ENCODE results near the gene FAM114A1. TPM values are rescaled to one million over a fixed set of nuclear protein-coding genes. Genes with fewer than 3 reads are reported as not detected.
A peak's percentile ranks its signal among the peaks of the same experiment; 100 is the strongest.
"Not testable (repeated sequence)": the region's sequence is repeated elsewhere in the genome, so short reads cannot be mapped to it uniquely, and the experiment has no call there.

FAM114A1 gene
- total RNA-seq, 1 donor: 378 TPM

DNA sequence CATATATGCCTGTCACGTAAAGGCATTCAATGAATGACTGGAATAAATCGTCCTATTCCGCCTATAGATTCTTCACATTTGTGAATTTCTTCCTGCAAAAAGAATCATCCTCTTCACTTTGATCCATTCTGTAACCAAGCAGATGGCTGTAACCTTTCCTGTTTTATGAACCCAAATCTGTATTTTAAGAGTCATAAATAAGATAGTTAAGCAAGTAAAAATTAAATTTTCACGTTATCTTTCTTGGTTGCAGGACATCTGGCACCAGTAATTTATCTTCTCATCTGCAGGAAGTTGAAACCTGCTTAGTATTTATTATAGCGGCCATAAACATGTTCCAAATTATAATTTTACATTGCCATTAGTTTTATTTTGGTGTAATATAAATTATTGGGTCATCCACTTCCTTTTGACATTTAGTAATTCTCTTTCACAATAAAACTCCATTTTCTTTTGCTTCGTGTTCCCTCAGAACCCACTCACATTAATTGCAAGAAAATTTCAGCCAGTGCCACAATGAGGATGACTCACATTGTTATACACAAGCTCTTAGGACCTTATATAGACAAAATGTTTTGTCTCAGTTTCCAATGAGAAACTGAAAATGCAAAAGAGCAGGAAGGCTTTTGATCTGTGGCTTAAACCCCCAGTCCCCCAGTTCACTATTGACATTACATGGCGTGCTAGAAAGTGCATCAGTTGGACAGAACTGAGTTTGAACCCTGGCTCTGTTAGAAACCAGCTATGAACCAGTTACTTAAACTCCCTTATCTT, 113.5 kb downstream of the FAM114A1 start:
- DNase-seq (ENCODE audit: low read depth): peak; percentile 69
- TF ChIP-seq, protein P1, sequence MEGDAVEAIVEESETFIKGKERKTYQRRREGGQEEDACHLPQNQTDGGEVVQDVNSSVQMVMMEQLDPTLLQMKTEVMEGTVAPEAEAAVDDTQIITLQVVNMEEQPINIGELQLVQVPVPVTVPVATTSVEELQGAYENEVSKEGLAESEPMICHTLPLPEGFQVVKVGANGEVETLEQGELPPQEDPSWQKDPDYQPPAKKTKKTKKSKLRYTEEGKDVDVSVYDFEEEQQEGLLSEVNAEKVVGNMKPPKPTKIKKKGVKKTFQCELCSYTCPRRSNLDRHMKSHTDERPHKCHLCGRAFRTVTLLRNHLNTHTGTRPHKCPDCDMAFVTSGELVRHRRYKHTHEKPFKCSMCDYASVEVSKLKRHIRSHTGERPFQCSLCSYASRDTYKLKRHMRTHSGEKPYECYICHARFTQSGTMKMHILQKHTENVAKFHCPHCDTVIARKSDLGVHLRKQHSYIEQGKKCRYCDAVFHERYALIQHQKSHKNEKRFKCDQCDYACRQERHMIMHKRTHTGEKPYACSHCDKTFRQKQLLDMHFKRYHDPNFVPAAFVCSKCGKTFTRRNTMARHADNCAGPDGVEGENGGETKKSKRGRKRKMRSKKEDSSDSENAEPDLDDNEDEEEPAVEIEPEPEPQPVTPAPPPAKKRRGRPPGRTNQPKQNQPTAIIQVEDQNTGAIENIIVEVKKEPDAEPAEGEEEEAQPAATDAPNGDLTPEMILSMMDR (IDR thresholded peaks at IDR 0.05; ENCODE audit: insufficient read depth, low read length): no peak
- no peak overlapping the region for H3K4me3 ChIP-seq (ENCODE audit: low read depth, low read length)

- peak; percentile 21 for DNase-seq (ENCODE audit: low read depth)
- TF ChIP-seq, protein P1 (IDR thresholded peaks at IDR 0.05; ENCODE audit: insufficient read depth, low read length): no peak
- no peak overlapping the region for H3K4me3 ChIP-seq (ENCODE audit: low read depth, low read length)
These were observed 114.9 kb downstream of the FAM114A1 start for GRCh38 chr4:38982361-38983095.

- no peak overlapping the region for H3K4me3 ChIP-seq (ENCODE audit: low read depth, low read length)
- TF ChIP-seq, protein P1 (IDR thresholded peaks at IDR 0.05; ENCODE audit: insufficient read depth, low read length): no peak
- DNase-seq (ENCODE audit: low read depth): no peak
These were observed 115.7 kb downstream of the FAM114A1 start for GRCh38 chr4:38983291-38983690.

DNA sequence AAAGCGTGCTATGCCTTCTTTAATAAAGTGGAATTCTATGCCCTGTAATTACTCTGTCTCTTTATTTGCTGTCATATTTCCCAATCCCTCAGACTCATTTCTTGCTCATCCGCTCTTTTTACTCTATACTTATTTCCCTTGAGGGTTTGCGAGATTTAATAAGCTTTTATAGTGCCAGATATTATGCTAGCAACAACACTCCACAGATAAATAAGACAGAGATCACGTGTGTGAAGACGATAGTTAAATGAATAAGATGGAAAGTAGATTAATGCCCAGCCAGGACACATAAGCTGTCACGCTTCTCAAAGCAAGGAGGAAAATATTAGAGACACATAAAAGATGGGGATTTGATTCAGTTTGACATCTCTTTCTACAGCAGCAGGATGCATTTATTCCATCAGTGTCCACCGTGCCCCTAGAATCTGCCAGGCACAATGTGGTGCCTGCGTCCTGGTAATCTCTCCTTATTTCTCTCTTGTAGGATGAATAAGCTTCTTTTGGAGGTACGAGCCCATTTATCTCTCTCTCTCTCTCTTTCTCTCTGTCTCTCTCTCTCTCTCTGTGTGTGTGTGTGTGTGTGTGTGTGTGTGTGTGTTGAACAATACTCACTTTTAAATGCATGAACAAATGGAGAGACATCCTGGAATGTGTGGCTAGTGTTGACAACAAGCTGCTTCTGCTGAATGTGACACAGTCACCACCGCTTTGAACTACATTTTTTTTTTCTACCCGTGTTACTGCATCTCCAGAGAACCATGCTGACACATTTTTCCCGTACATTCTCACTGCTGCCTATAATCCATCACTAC, 116.4 kb downstream of the FAM114A1 start:
- no peak overlapping the region for H3K4me3 ChIP-seq (ENCODE audit: low read depth, low read length)
- DNase-seq (ENCODE audit: low read depth): peak; percentile 32
- TF ChIP-seq, protein P1 (IDR thresholded peaks at IDR 0.05; ENCODE audit: insufficient read depth, low read length): no peak

DNA sequence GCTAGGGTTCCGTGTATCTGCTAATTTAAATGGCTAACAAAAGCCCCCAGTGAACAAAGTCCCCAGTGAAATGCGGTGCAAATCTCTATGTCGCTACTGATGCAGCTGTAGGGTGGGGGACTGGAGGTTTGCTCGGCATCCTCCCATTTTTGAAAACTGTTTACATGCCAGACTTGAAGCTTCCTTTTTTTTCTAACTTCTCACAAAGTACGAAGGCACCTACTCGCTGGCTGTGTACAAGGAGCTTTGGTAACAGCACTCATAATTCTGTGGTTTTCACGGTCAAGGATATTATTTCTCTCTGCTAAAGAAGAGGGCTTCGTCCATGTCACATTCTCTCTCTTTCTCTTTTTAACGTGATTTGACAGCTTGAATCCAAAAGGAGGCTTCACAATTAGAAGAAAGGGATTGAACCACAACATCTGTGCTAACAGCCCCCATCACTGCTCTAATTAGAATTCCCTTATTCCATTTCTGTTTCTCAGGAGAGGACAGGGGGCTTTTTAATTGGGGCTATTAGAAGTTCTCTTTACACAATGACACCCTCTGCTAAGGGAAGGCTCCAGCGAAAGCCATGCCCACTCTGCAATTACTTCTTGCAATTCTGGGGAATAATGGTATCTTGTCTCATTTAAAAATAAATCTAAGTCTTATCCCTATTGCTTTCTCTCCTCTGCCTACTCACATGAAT, 117.9 kb downstream of the FAM114A1 start:
- no peak for DNase-seq (ENCODE audit: low read depth)
- no peak overlapping the region for H3K4me3 ChIP-seq (ENCODE audit: low read depth, low read length)
- TF ChIP-seq, protein P1 (IDR thresholded peaks at IDR 0.05; ENCODE audit: insufficient read depth, low read length): no peak

GRCh38 chr4:38987491-38987890, 119.9 kb downstream of the FAM114A1 start:
- no peak overlapping the region for H3K4me3 ChIP-seq (ENCODE audit: low read depth, low read length)
- DNase-seq (ENCODE audit: low read depth): no peak
- TF ChIP-seq, protein P1 (IDR thresholded peaks at IDR 0.05; ENCODE audit: insufficient read depth, low read length): no peak

- H3K4me3 ChIP-seq (ENCODE audit: low read depth, low read length); DNase-seq (ENCODE audit: low read depth): not testable (repeated sequence)
These were observed 120.7 kb downstream of the FAM114A1 start for GRCh38 chr4:38988353-38988752.
